GM19240 (cell line): ENCODE measurements around the gene KCTD21.
"Not testable (repeated sequence)": the region's sequence is repeated elsewhere in the genome, so short reads cannot be mapped to it uniquely, and the experiment has no call there.

Experiments used
- DNase-seq: peaks from one replicate; pipeline ENCODE4 v3.0.0; 2011; ENCODE audit warnings: low spot score; ENCODE audit not compliant: insufficient read length

The KCTD21 gene

DNA sequence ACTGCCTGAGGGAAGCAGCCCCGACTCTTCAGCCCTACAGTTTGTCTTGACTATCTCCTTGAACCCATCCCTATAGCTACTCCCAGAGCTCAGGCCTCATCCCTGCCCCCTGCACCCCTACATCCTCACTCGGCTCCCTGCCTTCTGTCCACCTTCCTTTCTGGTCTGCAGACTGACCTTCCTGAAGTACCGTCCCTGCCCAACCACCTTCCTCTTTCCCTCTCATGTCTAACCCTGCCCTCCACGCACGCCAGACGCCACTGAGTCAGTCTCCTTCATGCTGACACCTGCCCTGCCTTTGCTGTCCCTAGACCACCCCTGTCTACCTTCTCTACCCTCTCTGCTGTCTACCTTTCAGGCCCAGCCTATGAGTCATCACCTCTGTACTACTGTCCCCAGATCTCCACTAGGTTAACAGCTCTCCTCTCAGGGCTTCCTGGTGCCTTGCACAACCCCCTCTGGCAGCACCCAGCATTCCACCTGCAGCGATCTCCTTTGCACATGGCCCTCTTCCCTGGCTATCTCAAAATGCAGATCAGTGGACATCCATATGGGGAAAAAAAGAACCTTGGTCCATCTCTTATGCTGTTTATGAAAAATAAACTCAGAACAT is 8.9 kb downstream of the KCTD21 start:
- no peak for DNase-seq

GRCh38 chr11:78177216-78177615 is 11.2 kb downstream of the KCTD21 start:
- no peak for DNase-seq

DNA sequence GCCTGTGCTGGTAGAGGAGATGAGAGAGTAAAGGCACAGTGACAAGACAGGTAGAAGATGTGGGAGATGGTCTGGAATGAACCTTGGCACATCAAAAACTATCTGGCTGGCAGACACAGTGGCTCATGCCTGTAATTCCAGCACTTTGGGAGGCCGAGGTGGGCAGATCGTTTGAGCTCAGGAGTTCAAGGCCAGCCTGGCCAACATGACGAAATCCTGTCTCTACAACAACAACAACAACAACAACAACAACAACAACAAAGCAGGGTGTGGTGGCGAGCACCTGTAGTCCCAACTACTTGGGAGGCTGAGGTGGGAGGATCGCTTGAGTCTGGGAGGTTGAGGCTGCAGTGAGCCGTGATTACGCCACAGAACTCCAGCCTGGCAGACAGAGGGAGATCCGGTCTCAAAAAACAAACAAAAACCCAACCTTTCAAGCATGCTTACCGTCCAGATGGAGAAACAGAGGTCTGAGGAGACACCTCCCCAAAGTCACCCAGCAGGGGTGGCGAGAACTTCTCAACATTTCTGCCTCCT is 11.8 kb downstream of the KCTD21 start:
- no peak for DNase-seq

- not testable (repeated sequence) for DNase-seq
Observed at GRCh38 chr11:78175862-78176261, 12.6 kb downstream of the KCTD21 start.

GRCh38 chr11:78171951-78172350 is 16.5 kb downstream of the KCTD21 start:
- DNase-seq: no peak

GRCh38 chr11:78170874-78171549 is 17.4 kb downstream of the KCTD21 start:
- no peak for DNase-seq

GRCh38 chr11:78170413-78170812 is 18.0 kb downstream of the KCTD21 start:
- no peak for DNase-seq

DNA sequence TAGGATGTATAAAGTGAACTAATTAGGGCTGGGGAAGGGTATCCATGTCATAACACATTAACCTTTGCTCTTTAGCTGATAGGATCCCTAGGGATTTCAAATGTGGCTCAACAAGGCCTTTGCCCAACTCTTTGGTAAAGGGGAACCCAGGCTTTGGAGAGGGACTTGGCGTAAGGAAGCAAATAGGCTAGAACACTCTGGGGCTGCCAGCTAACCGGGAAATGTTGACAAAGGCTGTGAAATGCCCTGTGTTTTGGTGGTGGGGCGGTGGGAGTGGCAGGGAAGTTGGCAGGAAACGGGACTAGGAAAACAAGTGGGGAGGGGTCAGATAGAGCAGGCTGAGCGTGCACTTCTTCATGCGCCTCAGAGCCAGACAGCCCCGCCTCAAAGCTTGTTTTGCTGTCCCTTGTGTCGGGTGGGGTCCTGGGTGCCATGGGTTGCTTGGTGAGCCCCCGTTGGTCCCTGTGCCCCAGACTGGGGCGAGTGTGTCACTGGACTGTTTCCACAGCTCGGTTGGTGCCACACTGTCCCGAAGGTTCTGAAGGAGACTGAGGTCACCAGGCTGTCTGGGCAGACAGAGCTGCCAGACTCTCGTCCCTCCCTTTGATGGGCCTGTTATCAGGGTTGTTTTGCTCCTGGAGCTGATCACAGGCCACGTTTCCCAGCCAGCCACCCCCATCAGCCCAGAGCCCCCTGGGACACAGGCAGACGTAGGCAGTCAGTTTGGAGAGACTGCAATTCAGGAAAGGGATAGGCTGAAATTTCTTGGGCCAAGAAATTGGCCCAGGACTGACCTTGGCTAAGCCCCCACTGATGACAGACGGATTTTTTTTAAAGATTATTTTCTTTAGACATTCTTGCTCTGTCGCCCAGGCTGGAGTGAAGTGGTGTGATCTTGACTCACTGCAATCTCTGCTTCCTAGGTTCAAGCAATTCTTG is 19.6 kb downstream of the KCTD21 start:
- DNase-seq: no peak

DNA sequence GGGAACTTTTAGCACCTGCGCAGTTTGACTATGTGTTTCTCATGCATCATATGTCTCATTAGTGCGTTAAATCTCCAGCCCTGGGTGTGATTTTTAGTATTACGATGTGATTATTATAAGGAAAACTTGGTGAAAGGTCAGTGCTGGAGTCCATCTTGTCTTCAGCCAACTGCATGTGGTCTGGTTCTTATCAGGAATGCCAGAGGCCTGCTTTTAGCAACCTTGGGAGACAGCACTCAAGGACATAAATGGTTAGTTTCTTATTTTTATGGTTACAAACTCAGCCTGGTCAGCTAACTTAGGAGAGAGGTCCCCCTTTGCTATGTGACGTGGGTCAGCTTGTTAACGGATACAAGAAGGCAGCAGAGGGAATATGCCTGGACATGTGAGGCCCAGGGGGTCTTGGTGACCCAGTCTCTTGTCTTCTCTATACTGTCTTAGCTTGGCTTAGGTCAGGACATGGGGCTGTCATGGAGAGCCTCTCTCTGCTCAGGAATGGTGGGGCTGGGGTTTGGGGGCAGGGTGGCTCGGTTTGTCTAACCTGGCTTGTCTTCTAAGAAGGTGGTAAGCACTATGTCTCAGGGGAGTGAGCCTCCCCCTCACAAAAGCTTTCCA is 21.5 kb downstream of the KCTD21 start:
- no peak for DNase-seq

DNA sequence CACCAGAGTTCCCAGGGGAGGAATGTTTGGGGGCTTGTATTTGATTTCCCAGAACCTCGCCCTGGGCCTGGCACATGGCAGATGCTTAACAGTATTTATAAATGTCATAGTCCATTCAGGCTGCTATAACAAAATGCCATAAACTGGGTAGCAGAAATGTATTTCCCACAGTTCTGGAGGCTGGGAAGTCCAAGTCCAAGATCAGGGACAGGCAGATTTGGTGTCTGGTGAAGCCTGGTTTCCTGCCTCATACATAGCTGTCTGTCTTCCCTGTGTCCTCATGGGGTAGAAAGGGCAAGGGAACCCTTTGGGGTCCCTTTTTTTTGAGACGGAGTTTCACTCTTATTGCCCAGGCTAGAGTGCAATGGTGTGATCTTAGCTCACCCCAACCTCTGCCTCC is 24.0 kb downstream of the KCTD21 start:
- DNase-seq: no peak

DNA sequence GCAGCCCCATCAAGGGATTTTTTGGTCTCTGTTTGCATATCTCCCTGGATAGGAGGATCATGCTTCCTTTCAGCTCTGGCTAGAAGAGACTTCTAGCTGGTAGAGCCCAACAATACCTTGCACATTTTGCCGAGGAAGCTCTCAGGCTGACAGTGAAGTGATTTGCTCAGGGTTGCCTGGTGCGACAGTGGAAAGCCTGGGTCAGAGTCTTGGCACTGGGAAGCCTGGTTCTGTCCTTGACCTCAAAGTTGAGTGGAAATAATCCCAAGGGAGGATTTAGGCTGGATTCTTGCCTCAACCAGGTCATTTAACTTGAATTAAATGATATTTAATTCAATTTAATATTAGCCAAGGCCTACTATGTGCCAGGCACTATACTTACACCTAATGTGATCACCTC is 24.6 kb downstream of the KCTD21 start:
- DNase-seq: no peak

DNA sequence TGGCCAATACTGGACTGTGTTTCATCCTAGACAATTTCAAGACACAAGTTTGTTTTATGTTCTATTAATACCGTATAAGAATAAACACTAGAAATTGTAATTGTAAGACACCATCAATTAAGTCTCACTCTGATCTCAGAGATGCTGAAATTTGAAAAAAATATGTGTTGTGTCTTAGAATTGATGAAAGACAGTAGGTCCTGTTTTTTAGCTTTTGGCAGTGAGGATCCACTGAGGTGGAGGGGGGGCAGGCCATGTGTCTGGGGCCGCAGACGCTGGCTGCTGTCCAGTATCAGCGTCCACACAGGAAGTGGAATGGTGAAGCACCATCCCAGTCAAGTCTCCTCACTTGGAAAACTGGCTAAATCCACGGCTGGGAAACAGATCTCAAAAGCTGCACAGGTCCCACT is 26.5 kb downstream of the KCTD21 start:
- DNase-seq: no peak

DNA sequence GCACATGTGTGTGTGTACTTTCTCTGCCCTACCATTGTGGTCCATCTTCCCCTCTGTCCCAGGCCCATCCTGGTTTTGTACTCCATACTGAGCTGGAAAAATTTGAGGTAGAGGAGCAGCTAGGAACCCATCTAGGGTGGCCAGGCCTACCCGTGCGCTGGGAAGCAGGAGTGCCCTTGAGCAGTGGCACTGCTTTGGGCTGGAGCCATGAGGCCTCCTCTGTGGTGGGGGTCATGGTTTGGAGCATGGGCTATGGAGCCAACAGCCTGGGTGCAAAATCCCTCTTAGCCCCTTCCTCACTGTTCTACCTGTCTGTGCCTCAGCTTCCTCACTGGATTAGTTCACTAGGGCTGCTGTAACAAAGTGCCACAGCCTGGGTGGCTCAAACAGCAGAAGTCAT is 27.1 kb downstream of the KCTD21 start:
- DNase-seq: no peak

DNA sequence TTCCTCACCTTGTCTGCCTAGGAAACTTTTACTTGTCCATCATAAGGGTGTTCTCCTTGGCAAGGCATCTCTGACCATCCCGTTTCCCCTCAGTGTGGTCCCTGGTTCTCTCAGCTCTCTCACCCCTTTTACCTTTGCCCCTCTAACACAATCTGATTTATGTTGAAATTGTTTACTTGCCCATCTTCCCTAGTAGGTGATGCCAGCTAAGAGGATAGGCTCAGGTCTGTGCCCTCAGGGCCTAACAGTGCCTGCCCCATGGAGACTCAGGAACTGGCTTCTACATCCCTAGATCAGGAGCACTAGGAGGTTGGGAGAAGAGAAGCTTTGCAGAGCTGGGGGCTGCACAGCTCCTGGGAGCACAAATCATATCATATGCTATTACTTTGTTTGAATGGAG is 27.9 kb downstream of the KCTD21 start:
- no peak for DNase-seq

DNA sequence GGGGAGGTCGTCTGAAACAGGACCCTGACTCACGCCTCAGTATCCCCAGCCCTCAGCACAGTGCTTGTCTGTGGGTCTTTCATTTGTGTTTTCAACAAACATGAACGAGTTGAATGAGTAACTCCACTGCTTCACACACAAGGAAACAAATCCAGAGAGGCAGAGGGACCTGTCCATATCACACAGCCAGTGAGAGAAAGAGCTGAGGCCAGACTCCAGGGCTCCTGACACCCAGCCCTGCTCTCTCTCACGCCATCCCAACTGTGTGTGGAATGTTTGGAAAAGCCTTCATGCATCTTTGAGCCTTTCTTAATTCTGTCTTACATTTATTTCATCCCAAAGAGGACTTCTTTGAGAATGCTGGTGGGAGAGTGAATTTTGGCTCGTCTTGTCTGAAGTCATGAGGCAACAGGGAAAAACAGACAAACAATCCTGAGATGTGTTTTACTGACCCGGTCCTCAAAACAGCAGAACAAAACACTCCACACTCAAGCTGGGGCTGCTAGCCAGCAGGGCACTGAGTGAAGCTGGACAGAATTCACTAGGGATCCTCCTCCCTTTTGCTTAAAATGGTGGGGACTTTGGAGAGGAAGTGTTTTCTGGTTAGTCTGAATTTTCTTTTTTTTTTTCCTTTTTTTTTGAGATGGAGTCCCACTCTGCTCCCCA is 29.3 kb downstream of the KCTD21 start:
- DNase-seq: no peak

- no peak for DNase-seq
Observed at GRCh38 chr11:78156127-78156844, 32.1 kb downstream of the KCTD21 start.

DNA sequence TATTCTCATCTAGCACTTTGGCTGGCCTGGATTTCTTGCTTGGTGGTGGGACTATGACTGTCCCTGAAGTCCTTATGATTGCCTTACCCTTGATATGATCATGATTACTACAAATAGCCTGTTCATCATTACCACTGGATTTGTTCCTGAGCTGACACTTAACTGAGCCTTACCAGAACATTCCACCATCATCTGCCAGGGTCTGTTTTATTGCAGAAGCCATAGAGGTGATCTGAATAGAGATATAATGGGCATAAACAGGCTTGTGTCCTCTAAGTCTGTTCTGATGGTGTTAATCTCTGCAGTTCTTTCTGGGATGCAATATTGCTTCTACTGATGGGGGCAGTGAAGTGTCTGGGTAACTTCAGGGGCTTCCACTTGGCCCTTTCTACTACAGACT is 36.6 kb downstream of the KCTD21 start:
- no peak for DNase-seq

DNA sequence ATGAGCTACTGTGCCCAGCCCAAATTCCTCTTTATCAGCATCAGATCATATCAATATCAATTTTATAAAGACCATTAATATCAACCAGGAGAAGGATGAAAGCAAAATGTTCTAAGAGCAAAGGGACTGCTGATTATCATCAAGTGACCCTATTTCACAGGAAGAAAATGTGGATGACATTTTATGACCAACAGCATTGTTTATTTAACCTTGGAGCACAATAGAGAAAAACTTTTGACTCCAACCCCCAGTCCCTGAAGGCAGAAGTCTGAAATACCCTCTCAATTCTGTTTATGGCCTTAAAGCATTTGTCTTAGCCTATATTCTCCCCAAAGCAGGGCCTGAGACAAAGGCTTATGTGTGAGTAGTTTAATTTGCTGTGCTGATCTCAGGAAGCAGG is 37.7 kb downstream of the KCTD21 start:
- DNase-seq: no peak

DNA sequence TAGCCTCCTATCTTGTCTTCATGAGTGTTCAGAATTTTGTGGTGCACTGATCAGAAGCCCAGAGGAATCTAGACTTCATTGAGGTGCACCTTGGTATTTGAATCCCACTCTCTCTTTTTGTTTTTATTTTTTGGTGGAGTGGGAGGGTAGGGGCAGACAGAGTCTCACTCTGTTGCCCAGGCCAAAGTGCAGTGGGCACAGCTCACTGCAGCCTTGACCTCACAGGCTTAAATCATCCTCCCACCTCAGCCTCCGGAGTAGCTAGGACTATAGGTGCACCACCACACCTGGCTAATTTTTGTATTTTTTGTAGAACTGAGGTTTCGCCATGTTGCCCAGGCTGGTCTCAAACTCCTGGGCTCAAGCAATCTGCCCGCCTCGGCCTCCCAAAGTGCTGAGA is 38.1 kb downstream of the KCTD21 start:
- no peak for DNase-seq

GRCh38 chr11:78149646-78150045 is 38.8 kb downstream of the KCTD21 start:
- no peak for DNase-seq
